Lower lobe of right lung (tissue), 2 donors: Measurements from ENCODE around the gene POGZ. TPM values are rescaled to one million over a fixed set of nuclear protein-coding genes. Genes with fewer than 3 reads are reported as not detected.

Experiments used
- ATAC-seq, 2 donors: fragments of 200-7000 bp; cut with Tn5 transposase; one replicate each; pipeline ENCODE4 v1.9.1; 2020 to 2022; ENCODE audit warnings: mild to moderate bottlenecking in 2 of 2, moderate library complexity in 2 of 2
- DNase-seq: peaks from one replicate; pipeline ENCODE4 v3.0.0-alpha.2; 2020
- H3K27ac ChIP-seq: fragments of 200-600 bp; one replicate; pipeline ENCODE4 v1.8.0; 2022
- H3K27me3 ChIP-seq: fragments of 200-600 bp; one replicate; pipeline ENCODE4 v1.8.0; 2022; ENCODE audit warnings: low read depth
- H3K36me3 ChIP-seq: fragments of 200-600 bp; one replicate; pipeline ENCODE4 v1.8.0; 2022; ENCODE audit warnings: mild to moderate bottlenecking
- H3K4me1 ChIP-seq: fragments of 200-600 bp; one replicate; pipeline ENCODE4 v1.8.0; 2022
- H3K4me3 ChIP-seq: fragments of 200-600 bp; one replicate; pipeline ENCODE4 v1.8.0; 2022; ENCODE audit warnings: mild to moderate bottlenecking
- H3K9me3 ChIP-seq: fragments of 200-600 bp; one replicate; pipeline ENCODE4 v1.8.0; 2022
- intact Hi-C: fragments of 100-400 bp; cut with DNase I; formaldehyde crosslinking; loops from one replicate; pipeline ENCODE4 v1.11.0; 2022
- total RNA-seq: library from RNA; stranded (reverse); fragmentation: NEBNext Ultra II Directional; extraction: Animal tissue kit (Norgen Biotek cat#: 25700); gene quantifications from one replicate; pipeline ENCODE4 v1.2.1, GENCODE V29; 2021
- TF ChIP-seq, protein P1 (sequence below): fragments of 200-600 bp; IDR thresholded peaks from one replicate; pipeline ENCODE4 v1.8.0; 2022; ENCODE audit warnings: antibody characterized with exemption, mild to moderate bottlenecking
- donor health status: DM: no; HTN: yes; CAD: no; lungs with severe emphysema.

The POGZ gene
- total RNA-seq, 1 donor from 2014 or later = 98.1 TPM

DNA sequence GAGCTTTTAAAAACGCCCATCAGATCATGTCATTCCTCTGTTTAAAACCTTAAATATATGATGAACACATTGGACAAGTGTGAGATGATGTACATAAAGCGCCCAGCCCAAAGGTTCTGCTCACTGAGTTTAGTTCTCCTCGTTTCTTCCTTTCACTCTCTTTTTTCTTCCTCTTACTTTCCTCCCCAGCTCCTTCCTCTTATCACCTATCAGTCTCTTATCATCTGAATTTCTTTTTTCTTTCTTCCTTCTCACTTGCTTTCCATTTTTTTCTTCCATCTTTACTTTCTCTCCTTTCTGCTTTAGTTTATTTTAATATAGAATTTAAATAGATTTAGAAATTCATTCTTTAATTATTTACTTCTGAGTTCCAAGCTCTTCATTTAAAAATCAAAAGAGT lies 17.8 kb upstream of the POGZ start:
- Histone ChIP-seq H3K36me3 (no peaks in the 10 kb centered on the region), H3K4me1 (no peaks in the 10 kb centered on the region), H3K27me3 (no peaks in the 10 kb centered on the region), H3K9me3 (peaks cover under 1% of the 10 kb centered on the region), H3K4me3 (no peak overlapping the region), H3K27ac (no peak overlapping the region)
- no peak for DNase-seq
- TF ChIP-seq, protein P1, sequence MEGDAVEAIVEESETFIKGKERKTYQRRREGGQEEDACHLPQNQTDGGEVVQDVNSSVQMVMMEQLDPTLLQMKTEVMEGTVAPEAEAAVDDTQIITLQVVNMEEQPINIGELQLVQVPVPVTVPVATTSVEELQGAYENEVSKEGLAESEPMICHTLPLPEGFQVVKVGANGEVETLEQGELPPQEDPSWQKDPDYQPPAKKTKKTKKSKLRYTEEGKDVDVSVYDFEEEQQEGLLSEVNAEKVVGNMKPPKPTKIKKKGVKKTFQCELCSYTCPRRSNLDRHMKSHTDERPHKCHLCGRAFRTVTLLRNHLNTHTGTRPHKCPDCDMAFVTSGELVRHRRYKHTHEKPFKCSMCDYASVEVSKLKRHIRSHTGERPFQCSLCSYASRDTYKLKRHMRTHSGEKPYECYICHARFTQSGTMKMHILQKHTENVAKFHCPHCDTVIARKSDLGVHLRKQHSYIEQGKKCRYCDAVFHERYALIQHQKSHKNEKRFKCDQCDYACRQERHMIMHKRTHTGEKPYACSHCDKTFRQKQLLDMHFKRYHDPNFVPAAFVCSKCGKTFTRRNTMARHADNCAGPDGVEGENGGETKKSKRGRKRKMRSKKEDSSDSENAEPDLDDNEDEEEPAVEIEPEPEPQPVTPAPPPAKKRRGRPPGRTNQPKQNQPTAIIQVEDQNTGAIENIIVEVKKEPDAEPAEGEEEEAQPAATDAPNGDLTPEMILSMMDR = no peak
- intact Hi-C loops = no loop called here
- no peak for ATAC-seq

DNA sequence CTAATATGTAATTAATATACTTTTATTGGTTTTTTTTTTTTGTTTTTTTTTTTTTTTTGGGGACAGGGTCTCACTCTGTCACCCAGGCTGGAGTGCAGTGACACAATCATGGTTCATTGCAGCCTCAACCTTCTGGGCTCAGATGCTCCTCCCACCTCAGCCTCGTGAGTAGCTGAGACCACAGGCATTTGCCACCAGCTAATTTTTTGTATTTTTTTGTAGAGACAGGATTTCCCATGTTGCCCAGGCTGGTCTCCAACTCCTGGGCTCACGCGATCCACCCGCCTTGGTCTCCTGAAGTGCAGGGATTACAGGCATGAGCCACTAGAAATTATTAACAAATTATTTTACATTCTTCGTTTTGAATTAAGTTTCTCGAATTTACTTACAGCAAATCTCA lies 16.8 kb upstream of the POGZ start:
- intact Hi-C loops = no loop called here
- H3K4me3 ChIP-seq = no peak overlapping the region
- no peaks in the 10 kb centered on the region for H3K4me1 ChIP-seq
- no peak overlapping the region for H3K27ac ChIP-seq
- no peaks in the 10 kb centered on the region for H3K36me3 ChIP-seq
- no peak for ATAC-seq
- H3K27me3 ChIP-seq = no peaks in the 10 kb centered on the region
- TF ChIP-seq, protein P1 = no peak
- no peak for DNase-seq
- H3K9me3 ChIP-seq = no peaks in the 10 kb centered on the region

DNA sequence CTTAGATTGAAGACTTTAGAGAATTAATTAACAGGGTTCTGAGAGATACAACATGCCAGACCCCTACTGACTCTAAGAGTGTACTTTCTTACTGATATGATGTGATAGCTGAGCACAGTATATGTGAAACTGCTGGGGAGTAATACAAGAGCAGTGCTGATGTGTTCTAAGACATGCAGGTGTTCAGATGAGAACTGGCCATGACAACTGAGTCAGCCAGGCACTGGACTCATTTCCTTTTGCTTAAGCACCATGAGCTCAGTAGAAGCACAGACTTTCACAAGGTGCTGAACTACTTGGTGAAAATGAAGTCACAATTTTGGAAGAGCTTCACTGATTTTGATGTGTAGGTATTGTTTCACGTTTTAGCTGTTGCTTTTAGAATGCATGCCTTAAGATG lies 15.9 kb upstream of the POGZ start:
- DNase-seq (no peak), ATAC-seq (no peak)
- no peaks in the 10 kb centered on the region for H3K27me3 ChIP-seq
- no peaks in the 10 kb centered on the region for H3K36me3 ChIP-seq
- TF ChIP-seq, protein P1 = no peak
- no peaks in the 10 kb centered on the region for H3K4me1 ChIP-seq
- H3K9me3 ChIP-seq = no peaks in the 10 kb centered on the region
- no peak overlapping the region for H3K27ac ChIP-seq
- intact Hi-C loops = no loop called here
- no peak overlapping the region for H3K4me3 ChIP-seq

DNA sequence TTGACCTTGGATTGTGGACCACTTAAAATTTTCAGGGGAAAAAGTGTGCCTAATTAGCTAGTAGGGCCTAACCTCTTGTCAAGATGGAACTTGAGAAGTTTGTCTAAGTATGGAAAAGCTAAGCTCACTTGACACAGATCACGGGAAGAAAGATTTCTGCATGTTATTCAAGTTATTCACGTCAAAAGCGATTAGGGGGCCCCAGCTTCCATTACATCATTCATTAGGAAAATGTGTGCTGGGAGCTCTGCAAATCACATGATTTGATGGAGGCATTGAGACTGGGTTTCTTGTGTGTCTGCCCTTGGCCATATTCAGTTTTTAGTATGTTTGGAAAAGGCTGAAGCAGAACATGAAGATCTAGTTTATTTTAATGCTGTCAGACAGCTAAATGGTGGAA lies 15.5 kb upstream of the POGZ start:
- ATAC-seq (no peak), DNase-seq (no peak)
- no peaks in the 10 kb centered on the region for H3K27me3 ChIP-seq
- no peaks in the 10 kb centered on the region for H3K9me3 ChIP-seq
- H3K36me3 ChIP-seq = no peaks in the 10 kb centered on the region
- intact Hi-C loops = no loop called here
- H3K4me3 ChIP-seq = no peak overlapping the region
- TF ChIP-seq, protein P1 = no peak
- no peak overlapping the region for H3K27ac ChIP-seq
- no peaks in the 10 kb centered on the region for H3K4me1 ChIP-seq

DNA sequence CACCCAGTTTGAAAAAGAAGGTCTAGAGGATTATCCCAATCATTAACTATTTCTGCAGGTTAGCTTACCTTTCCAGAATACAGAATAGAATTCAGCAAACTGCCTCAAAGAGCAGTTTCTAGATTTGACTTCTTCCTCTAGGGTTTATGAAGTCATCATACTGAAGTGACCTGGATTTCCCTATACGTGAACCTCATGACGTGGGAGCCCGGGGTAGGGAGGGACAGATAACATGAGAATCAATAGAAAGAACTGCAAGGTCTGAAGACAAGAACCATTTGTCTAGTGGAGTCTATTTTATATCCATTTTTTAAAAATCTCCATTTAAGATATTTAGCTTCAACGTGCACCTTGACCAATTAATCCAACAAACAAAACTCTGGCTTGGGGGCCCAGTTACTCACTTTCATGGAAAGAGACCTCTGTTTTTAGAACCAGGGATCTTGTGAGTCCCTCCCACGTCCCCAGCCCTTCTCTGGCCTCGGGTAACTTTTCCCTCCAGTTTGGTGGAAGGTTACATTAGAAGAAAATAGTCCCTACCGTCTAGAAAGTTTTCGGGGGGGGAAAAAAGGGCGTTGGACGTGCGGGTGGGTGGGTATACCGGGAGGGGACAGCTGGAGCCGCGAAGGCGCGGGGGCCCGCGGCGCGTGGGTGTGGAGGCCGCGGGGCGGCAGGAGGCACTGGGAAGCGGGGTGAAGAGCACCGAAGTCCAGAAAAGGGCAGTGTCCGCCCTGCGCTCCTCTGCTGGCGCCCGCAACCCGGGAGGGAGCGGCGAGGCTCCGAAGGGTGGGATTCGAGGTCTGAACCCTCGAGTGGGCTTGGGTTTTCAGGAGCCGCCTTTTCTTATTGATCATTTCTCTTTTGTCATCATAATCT lies 13.8 kb upstream of the POGZ start:
- TF ChIP-seq, protein P1 = no peak
- intact Hi-C loops = no loop called here

More for the DNA sequence above, 13.8 kb upstream of the POGZ start:
- ATAC-seq = peak; percentile 86 to 91
- peak overlapping the region; percentile 63 for H3K4me3 ChIP-seq
- H3K9me3 ChIP-seq = no peaks in the 10 kb centered on the region
- H3K27me3 ChIP-seq = no peaks in the 10 kb centered on the region
- H3K27ac ChIP-seq = peak overlapping the region; percentile 81
- no peaks in the 10 kb centered on the region for H3K4me1 ChIP-seq
- H3K36me3 ChIP-seq = no peaks in the 10 kb centered on the region
- peak; percentile 64 for DNase-seq
